Measurements from ENCODE around the gene SAMD8. TPM values are rescaled to one million over a fixed set of nuclear protein-coding genes. Genes with fewer than 3 reads are reported as not detected.
"Not testable (repeated sequence)": the region's sequence is repeated elsewhere in the genome, so short reads cannot be mapped to it uniquely, and the experiment has no call there.

SAMD8 gene
- total RNA-seq, 1 donor from 2014 or later = 14.9 TPM

DNA sequence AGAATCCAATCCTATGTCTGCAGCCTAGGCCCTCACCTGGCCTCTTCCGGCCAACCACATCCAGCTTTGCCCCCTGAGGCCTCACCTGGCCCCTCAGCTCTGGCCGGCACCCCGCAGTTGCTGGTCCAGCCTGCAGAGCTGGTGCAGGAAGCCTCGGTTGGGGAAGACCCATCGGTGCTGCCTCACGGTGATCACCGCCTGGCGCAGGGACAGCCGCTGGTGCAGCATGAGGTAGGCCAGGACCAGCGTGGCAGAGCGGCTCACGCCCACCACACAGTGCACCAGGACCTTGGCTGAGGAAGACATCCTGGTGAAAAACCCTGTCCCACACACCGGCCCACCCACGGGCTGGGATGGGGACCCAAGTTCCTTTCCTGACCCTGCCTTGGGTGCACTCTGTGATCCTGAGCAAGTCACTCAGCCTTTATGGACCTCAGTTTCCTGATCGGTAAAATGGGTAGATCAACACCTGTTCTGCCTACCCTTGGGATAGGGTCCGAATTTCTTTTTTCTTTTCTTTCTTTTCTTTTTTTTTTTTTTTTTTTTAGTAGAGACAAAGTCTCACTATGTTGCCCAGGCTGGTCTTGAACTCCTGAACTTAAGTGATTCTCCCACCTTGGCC lies 5.8 kb upstream of the SAMD8 start:
- H3K4me3 Mint-ChIP-seq (ENCODE audit: low read depth) = no peak overlapping the region
- H3K27me3 Mint-ChIP-seq (ENCODE audit: low read depth) = no peaks in the 10 kb centered on the region
- peaks cover 13% of the 10 kb centered on the region for H3K4me1 Mint-ChIP-seq (ENCODE audit: low read depth)
- no peaks in the 10 kb centered on the region for H3K36me3 Mint-ChIP-seq (ENCODE audit: low read depth)
- H3K27ac Mint-ChIP-seq = no peak overlapping the region
- no peaks in the 10 kb centered on the region for H3K9me3 Mint-ChIP-seq
- intact Hi-C loops (cut with micrococcal nuclease) = no loop called here
- DNase-seq (ENCODE audit: low spot score) = no peak

- no peak overlapping the region for H3K4me3 Mint-ChIP-seq (ENCODE audit: low read depth)
- no peaks in the 10 kb centered on the region for H3K36me3 Mint-ChIP-seq (ENCODE audit: low read depth)
- intact Hi-C loops (cut with micrococcal nuclease) = no loop called here
- H3K27ac Mint-ChIP-seq = no peak overlapping the region
- no peaks in the 10 kb centered on the region for H3K27me3 Mint-ChIP-seq (ENCODE audit: low read depth)
- no peaks in the 10 kb centered on the region for H3K9me3 Mint-ChIP-seq
- DNase-seq (ENCODE audit: low spot score) = no peak
- peaks cover 12% of the 10 kb centered on the region for H3K4me1 Mint-ChIP-seq (ENCODE audit: low read depth)
Measured at GRCh38 chr10:75106242-75106641, 5.2 kb upstream of the SAMD8 start.

DNA sequence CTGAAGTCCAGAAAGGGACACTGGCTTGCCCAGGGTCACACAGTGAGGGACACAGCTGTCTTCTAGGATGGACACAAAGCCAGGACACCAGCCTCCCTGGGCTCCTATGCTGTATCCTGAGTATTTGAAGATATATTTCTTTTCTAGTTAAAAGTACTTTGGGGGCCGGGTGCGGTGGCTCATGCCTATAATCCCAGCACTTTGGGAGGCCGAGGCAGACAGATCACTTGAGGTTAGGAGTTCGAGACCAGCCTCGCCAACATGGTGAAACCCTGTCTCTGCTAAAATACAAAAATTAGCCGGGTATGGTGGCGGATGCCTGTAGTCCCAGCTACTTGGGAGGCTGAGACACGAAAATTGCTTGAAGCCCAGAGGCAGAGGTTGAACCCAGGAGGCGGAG lies 4.6 kb upstream of the SAMD8 start:
- DNase-seq (ENCODE audit: low spot score); intact Hi-C loops (cut with micrococcal nuclease); H3K27ac Mint-ChIP-seq; H3K27me3 Mint-ChIP-seq (ENCODE audit: low read depth); H3K4me3 Mint-ChIP-seq (ENCODE audit: low read depth); H3K36me3 Mint-ChIP-seq (ENCODE audit: low read depth); H3K9me3 Mint-ChIP-seq: not testable (repeated sequence)
- peaks cover 12% of the 10 kb centered on the region for H3K4me1 Mint-ChIP-seq (ENCODE audit: low read depth)

DNA sequence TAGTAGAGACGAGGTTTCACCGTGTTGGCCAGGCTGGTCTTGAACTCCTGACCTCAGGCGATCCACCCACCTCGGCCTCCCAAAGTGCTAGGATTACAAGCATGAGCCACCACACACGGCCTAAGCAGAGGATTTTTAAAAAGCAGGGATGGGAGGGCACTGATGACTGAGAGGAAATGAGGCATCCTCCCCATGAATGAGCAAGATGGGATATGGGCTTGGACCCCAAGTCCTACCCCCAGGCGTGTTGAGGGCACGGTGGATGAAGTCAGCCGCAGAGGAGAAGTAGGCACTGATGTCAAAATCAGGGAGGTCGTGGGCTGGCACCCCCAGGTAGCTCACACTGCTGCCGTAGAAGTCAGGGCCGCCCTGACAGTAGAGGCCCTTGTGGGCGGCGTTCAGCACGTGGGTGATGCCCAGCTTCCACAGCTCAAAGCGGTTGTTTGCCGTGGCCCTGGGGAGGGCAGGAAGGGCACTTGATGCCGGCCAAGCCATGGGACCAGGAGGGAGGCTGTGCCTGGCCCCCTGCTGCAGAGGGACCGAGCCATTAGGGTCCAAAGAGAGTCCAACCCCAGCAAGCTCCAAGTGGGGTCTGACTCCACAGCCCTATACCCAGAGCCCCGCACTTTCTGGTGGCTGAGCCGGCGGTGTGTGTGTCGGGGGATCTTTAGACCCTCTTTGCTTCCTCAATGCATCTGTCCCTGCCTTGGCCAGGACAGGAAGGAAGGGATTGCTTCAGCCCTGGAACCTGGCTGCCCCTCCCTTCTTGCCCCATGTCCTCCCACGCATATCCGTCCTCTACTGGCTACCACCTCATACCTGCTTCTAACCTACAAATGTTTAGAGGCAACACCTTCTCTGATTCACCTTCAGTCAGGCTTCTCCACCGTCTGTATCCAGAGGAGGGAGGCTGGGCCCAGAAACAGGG lies 3.4 kb upstream of the SAMD8 start:
- Mint-ChIP-seq H3K27ac (peak overlapping the region; percentile 40), H3K9me3 (no peaks in the 10 kb centered on the region), H3K36me3 (ENCODE audit: low read depth) (peaks cover 4% of the 10 kb centered on the region), H3K4me3 (ENCODE audit: low read depth) (no peak overlapping the region), H3K27me3 (ENCODE audit: low read depth) (no peaks in the 10 kb centered on the region), H3K4me1 (ENCODE audit: low read depth) (peaks cover 21% of the 10 kb centered on the region)
- no peak for DNase-seq (ENCODE audit: low spot score)
- intact Hi-C loops (cut with micrococcal nuclease) = no loop called here

DNA sequence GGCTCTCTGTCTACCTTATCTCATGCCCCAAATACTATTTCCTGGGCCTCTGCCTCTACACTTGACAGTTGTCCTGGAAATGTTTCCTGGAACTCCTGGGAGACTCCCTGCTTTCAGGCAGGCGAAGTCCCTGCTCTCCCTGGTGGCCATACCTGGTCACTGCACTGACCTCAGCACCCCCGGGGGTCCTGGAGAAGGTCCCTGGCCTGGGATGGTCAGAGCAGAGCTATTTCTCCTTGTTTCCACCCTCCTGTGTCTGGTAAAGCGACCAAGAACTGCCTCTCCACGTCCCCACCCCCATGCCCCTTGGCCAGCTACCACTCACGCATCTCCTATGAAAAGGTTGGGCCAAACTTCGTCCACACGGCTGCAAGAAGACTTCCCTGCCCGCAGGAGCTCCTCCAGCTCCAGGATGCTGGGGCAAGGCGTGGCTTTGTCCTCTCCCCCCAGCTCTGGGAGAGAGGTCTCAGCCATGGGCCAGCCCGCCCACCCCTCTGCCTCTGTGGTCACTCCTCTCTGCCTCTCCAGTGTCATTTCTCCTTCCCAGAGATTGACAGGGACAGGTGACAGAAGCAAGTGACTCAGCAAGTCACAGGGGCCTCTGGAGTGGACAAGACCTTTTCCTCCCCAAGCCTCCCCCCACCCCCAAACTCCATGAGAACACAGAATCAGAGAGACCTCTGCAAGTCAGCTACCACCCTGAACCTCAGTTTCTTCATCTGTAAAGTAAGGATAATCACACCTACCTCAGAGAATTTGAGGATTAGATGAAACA lies 2.6 kb upstream of the SAMD8 start:
- intact Hi-C loops (cut with micrococcal nuclease) = no loop called here
- Mint-ChIP-seq H3K4me3 (ENCODE audit: low read depth) (peak overlapping the region; percentile 89), H3K4me1 (ENCODE audit: low read depth) (peaks cover 29% of the 10 kb centered on the region), H3K27me3 (ENCODE audit: low read depth) (no peaks in the 10 kb centered on the region), H3K27ac (peak overlapping the region; percentile 69), H3K9me3 (no peaks in the 10 kb centered on the region), H3K36me3 (ENCODE audit: low read depth) (peaks cover 4% of the 10 kb centered on the region)
- DNase-seq (ENCODE audit: low spot score) = no peak

GRCh38 chr10:75109459-75109778 lies 2.0 kb upstream of the SAMD8 start:
- peaks cover 32% of the 10 kb centered on the region for H3K4me1 Mint-ChIP-seq (ENCODE audit: low read depth)
- H3K9me3 Mint-ChIP-seq = no peaks in the 10 kb centered on the region
- H3K27ac Mint-ChIP-seq = peak overlapping the region; percentile 69
- peak overlapping the region; percentile 89 for H3K4me3 Mint-ChIP-seq (ENCODE audit: low read depth)
- intact Hi-C loops (cut with micrococcal nuclease) = no loop called here
- no peak for DNase-seq (ENCODE audit: low spot score)
- H3K27me3 Mint-ChIP-seq (ENCODE audit: low read depth) = no peaks in the 10 kb centered on the region
- H3K36me3 Mint-ChIP-seq (ENCODE audit: low read depth) = peaks cover 4% of the 10 kb centered on the region

DNA sequence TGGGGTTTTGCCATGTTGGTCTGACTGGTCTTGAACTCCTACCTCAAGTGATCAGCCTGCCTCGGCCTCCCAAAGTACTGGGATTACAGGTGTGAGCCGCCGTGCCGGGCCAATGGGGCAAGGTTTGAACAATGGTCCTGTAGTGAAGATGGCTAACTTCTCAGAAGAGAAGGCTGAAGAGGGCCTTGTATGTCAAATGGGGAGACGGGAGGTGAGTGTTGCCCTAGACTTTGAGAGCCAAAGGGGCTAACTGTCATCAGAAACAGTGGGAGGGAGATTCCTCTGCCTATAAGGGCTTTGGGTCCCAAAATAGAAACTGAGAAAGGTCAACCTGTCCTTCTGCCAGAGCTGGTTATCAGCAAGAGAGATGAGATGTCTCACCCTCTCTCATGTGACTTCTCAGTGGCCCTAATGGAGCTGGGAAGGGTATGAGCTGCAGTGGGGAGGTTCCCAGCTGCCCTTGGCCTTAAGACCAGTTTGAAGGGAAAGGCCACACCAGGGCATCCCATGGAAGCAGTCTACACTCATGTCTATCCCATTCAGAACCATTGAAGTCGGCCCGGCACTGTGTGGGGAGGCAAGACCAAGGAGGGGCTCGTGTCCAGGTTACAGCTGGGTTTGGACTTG lies 1.3 kb upstream of the SAMD8 start:
- DNase-seq (ENCODE audit: low spot score) = no peak
- H3K9me3 Mint-ChIP-seq = no peaks in the 10 kb centered on the region
- peaks cover 4% of the 10 kb centered on the region for H3K36me3 Mint-ChIP-seq (ENCODE audit: low read depth)
- intact Hi-C loops (cut with micrococcal nuclease) = loop anchor here (5.0 to 10.0 kb wide), 2 partner anchors 933 to 1325 kb away; partner anchors contain the start of genes CHCHD1 and ZSWIM8
- H3K4me3 Mint-ChIP-seq (ENCODE audit: low read depth) = peak overlapping the region; percentile 89
- no peaks in the 10 kb centered on the region for H3K27me3 Mint-ChIP-seq (ENCODE audit: low read depth)
- H3K4me1 Mint-ChIP-seq (ENCODE audit: low read depth) = peaks cover 39% of the 10 kb centered on the region
- H3K27ac Mint-ChIP-seq = peak overlapping the region; percentile 84

GRCh38 chr10:75111907-75112679 lies 637 bp downstream of the SAMD8 start:
- peaks cover 43% of the 10 kb centered on the region for H3K4me1 Mint-ChIP-seq (ENCODE audit: low read depth)
- no peaks in the 10 kb centered on the region for H3K9me3 Mint-ChIP-seq
- H3K4me3 Mint-ChIP-seq (ENCODE audit: low read depth) = peak overlapping the region; percentile 89
- no peaks in the 10 kb centered on the region for H3K27me3 Mint-ChIP-seq (ENCODE audit: low read depth)
- intact Hi-C loops (cut with micrococcal nuclease) = loop anchor here (1.0 to 10.0 kb wide), 8 partner anchors 24 to 1327 kb away; partner anchors contain the start of genes CHCHD1, KAT6B, VDAC2 and ZSWIM8
- H3K36me3 Mint-ChIP-seq (ENCODE audit: low read depth) = peaks cover 8% of the 10 kb centered on the region
- H3K27ac Mint-ChIP-seq = peak overlapping the region; percentile 90
- DNase-seq (ENCODE audit: low spot score) = no peak

GRCh38 chr10:75115137-75115536 lies 3.7 kb downstream of the SAMD8 start:
- Mint-ChIP-seq H3K9me3 (no peaks in the 10 kb centered on the region), H3K4me3 (ENCODE audit: low read depth) (no peak overlapping the region), H3K4me1 (ENCODE audit: low read depth) (peaks cover 45% of the 10 kb centered on the region), H3K27me3 (ENCODE audit: low read depth) (no peaks in the 10 kb centered on the region), H3K27ac (no peak overlapping the region), H3K36me3 (ENCODE audit: low read depth) (peaks cover 8% of the 10 kb centered on the region)
- DNase-seq (ENCODE audit: low spot score) = no peak
- intact Hi-C loops (cut with micrococcal nuclease) = loop anchor here (10.0 kb wide), 1 partner anchor 1330 kb away; the partner anchor contains the start of genes CHCHD1 and ZSWIM8

GRCh38 chr10:75116941-75117775 lies 5.7 kb downstream of the SAMD8 start:
- not testable (repeated sequence) for H3K27me3 Mint-ChIP-seq (ENCODE audit: low read depth); H3K27ac Mint-ChIP-seq; DNase-seq (ENCODE audit: low spot score); H3K36me3 Mint-ChIP-seq (ENCODE audit: low read depth); H3K9me3 Mint-ChIP-seq; H3K4me3 Mint-ChIP-seq (ENCODE audit: low read depth)
- peaks cover 44% of the 10 kb centered on the region for H3K4me1 Mint-ChIP-seq (ENCODE audit: low read depth)
- intact Hi-C loops (cut with micrococcal nuclease) = loop anchor here (10.0 kb wide), 1 partner anchor 1332 kb away; the partner anchor contains the start of genes CHCHD1 and ZSWIM8

- no peak overlapping the region for H3K4me3 Mint-ChIP-seq (ENCODE audit: low read depth)
Measured at GRCh38 chr10:75117995-75118394, 6.5 kb downstream of the SAMD8 start.

More at GRCh38 chr10:75117995-75118394, 6.5 kb downstream of the SAMD8 start:
- peak overlapping the region; percentile 70 for H3K27ac Mint-ChIP-seq
- H3K4me1 Mint-ChIP-seq (ENCODE audit: low read depth) = peaks cover 37% of the 10 kb centered on the region
- peaks cover 4% of the 10 kb centered on the region for H3K36me3 Mint-ChIP-seq (ENCODE audit: low read depth)
- H3K27me3 Mint-ChIP-seq (ENCODE audit: low read depth) = no peaks in the 10 kb centered on the region
- intact Hi-C loops (cut with micrococcal nuclease) = loop anchor here (10.0 kb wide), 1 partner anchor 1333 kb away; the partner anchor contains the start of genes CHCHD1 and ZSWIM8
- no peak for DNase-seq (ENCODE audit: low spot score)
- no peaks in the 10 kb centered on the region for H3K9me3 Mint-ChIP-seq

Data from activated T-helper 2 cell treated with anti-CD3 and anti-CD28 coated beads, Interferon-gamma antibody, Interleukin-2, Interleukin-4, amounts not matched to agents 10 μg/mL and 5 μg/mL and 100 μg/mL, durations not matched to agents 14 hours and 24 hours and 36 hours (primary cell).